ENCODE data around the gene ST3GAL5.

DNA sequence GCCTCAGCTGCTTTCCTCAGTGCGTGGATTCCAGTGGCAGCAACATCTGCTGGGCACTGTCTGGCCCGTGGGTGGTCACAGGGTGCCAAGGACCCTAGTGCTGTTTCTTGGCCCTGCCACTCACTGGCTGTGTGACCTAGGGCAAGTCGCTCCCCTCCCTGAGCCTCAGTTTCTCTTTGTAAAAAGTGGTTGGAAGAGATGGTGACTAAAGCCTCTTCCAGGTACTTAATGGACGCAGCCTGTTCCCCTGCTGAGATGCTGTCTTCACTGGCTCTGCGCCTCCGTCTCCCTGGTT lies 92.8 kb downstream of the ST3GAL5 start:
- TF ChIP-seq ZNF274 (IDR thresholded peaks at IDR 0.05; ENCODE audit: low read depth, low read length) (no peak), SUZ12 (IDR thresholded peaks at IDR 0.05; ENCODE audit: extremely low read depth, insufficient read depth, insufficient read length) (no peak)
